DND-41 (cell line): ENCODE measurements around the gene STARD13.
"Not testable (repeated sequence)": the region's sequence is repeated elsewhere in the genome, so short reads cannot be mapped to it uniquely, and the experiment has no call there.

ENCODE experiments used
- ATAC-seq: fragments of 200-7000 bp; cut with Tn5 transposase; 3 replicates; pipeline ENCODE4 v1.9.1; 2021; ENCODE audit warnings: low read depth; ENCODE audit not compliant: insufficient read depth
- DNase-seq: peaks from one replicate; pipeline ENCODE4 v3.0.0-alpha.2; 2020
- H2AFZ ChIP-seq: 2 replicates; pipeline ENCODE4 v1.6.0; 2012; ENCODE audit warnings: low read depth, low read length
- H3K27ac ChIP-seq: 2 replicates; pipeline ENCODE4 v1.5.1; 2012; ENCODE audit warnings: low read length, inconsistent platforms
- H3K27me3 ChIP-seq: fragments of 200-600 bp; sonication (generic); 2 replicates; pipeline ENCODE4 v1.6.0; 2012; ENCODE audit warnings: low read length, mild to moderate bottlenecking, inconsistent platforms; ENCODE audit not compliant: insufficient read depth, poor library complexity
- H3K36me3 ChIP-seq: 2 replicates; pipeline ENCODE4 v1.5.1; 2012; ENCODE audit warnings: low read length, inconsistent platforms; ENCODE audit not compliant: insufficient read depth
- H3K4me1 ChIP-seq: 2 replicates; pipeline ENCODE4 v1.5.1; 2012; ENCODE audit warnings: mild to moderate bottlenecking, low read length; ENCODE audit not compliant: insufficient read depth
- H3K4me2 ChIP-seq: 2 replicates; pipeline ENCODE4 v1.6.0; 2012; ENCODE audit warnings: mild to moderate bottlenecking, moderate library complexity, low read length, inconsistent platforms; ENCODE audit not compliant: insufficient read depth
- H3K4me3 ChIP-seq, 2 experiments: fragments of 200-600 bp in 1 of 2; shearing (Covaris generic) in 1 of 2; 2 replicates each; pipeline ENCODE4 v1.5.1; 2012 to 2016; ENCODE audit warnings: inconsistent platforms in 2 of 2, low read length in 2 of 2, mild to moderate bottlenecking in 2 of 2, low read depth in 1 of 2, moderate library complexity in 1 of 2
- H3K79me2 ChIP-seq: 2 replicates; pipeline ENCODE4 v1.6.0; 2012; ENCODE audit warnings: low read length, inconsistent platforms; ENCODE audit not compliant: insufficient read depth
- H3K9ac ChIP-seq: 2 replicates; pipeline ENCODE4 v1.6.0; 2012; ENCODE audit warnings: low read depth, mild to moderate bottlenecking, inconsistent platforms, low read length, moderate library complexity
- H3K9me3 ChIP-seq: 2 replicates; pipeline ENCODE4 v1.5.1; 2012; ENCODE audit warnings: low read length, moderate library complexity, mild to moderate bottlenecking, inconsistent platforms; ENCODE audit not compliant: insufficient read depth, severe bottlenecking
- H4K20me1 ChIP-seq: 2 replicates; pipeline ENCODE4 v1.6.0; 2012; ENCODE audit warnings: low read length; ENCODE audit not compliant: insufficient read depth
- EZH2 ChIP-seq: IDR thresholded peaks from 3 replicates; pipeline ENCODE4 v1.6.1; 2012; ENCODE audit warnings: borderline replicate concordance, low read depth, mild to moderate bottlenecking, moderate library complexity, low read length, inconsistent platforms; ENCODE audit not compliant: severe bottlenecking
- TF ChIP-seq, protein P1 (sequence below): IDR thresholded peaks from 2 replicates; pipeline ENCODE4 v1.5.1; 2012; ENCODE audit warnings: borderline replicate concordance, low read length, moderate library complexity, mild to moderate bottlenecking; ENCODE audit not compliant: poor library complexity, severe bottlenecking; ENCODE audit errors: extremely low read depth

The STARD13 gene

GRCh38 chr13:33179463-33179862, 106.1 kb downstream of the STARD13 start:
- DNase-seq (no peak), ATAC-seq (no peak)
- no peak for TF ChIP-seq EZH2
- TF ChIP-seq, protein P1, sequence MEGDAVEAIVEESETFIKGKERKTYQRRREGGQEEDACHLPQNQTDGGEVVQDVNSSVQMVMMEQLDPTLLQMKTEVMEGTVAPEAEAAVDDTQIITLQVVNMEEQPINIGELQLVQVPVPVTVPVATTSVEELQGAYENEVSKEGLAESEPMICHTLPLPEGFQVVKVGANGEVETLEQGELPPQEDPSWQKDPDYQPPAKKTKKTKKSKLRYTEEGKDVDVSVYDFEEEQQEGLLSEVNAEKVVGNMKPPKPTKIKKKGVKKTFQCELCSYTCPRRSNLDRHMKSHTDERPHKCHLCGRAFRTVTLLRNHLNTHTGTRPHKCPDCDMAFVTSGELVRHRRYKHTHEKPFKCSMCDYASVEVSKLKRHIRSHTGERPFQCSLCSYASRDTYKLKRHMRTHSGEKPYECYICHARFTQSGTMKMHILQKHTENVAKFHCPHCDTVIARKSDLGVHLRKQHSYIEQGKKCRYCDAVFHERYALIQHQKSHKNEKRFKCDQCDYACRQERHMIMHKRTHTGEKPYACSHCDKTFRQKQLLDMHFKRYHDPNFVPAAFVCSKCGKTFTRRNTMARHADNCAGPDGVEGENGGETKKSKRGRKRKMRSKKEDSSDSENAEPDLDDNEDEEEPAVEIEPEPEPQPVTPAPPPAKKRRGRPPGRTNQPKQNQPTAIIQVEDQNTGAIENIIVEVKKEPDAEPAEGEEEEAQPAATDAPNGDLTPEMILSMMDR: no peak
- no peaks in the 10 kb centered on the region for H3K79me2 ChIP-seq
- H3K27me3 ChIP-seq: peaks cover 4% of the 10 kb centered on the region
- no peaks in the 10 kb centered on the region for H3K36me3 ChIP-seq
- H3K4me3 ChIP-seq: no peak overlapping the region
- no peaks in the 10 kb centered on the region for H3K4me1 ChIP-seq
- H2AFZ ChIP-seq: no peak overlapping the region
- H3K4me2 ChIP-seq: no peak overlapping the region
- no peak overlapping the region for H3K27ac ChIP-seq
- no peaks in the 10 kb centered on the region for H4K20me1 ChIP-seq
- H3K9me3 ChIP-seq: no peaks in the 10 kb centered on the region
- no peak overlapping the region for H3K9ac ChIP-seq

GRCh38 chr13:33178209-33178840, 107.2 kb downstream of the STARD13 start:
- H3K27me3 ChIP-seq: peaks cover 4% of the 10 kb centered on the region

GRCh38 chr13:33177340-33178208, 108.0 kb downstream of the STARD13 start:
- not testable (repeated sequence) for H3K27ac ChIP-seq, H3K4me2 ChIP-seq, H3K4me1 ChIP-seq, ATAC-seq, H3K9me3 ChIP-seq, DNase-seq, H2AFZ ChIP-seq, H3K36me3 ChIP-seq, H3K79me2 ChIP-seq, H3K4me3 ChIP-seq, H3K27me3 ChIP-seq, H4K20me1 ChIP-seq, H3K9ac ChIP-seq

More at GRCh38 chr13:33178209-33178840, 107.2 kb downstream of the STARD13 start:
- DNase-seq (no peak), ATAC-seq (no peak)
- H4K20me1 ChIP-seq: no peaks in the 10 kb centered on the region
- H3K9me3 ChIP-seq: no peaks in the 10 kb centered on the region
- no peak overlapping the region for H3K9ac ChIP-seq
- H3K4me2 ChIP-seq: no peak overlapping the region
- H3K4me1 ChIP-seq: no peaks in the 10 kb centered on the region
- H3K36me3 ChIP-seq: no peaks in the 10 kb centered on the region
- no peak overlapping the region for H2AFZ ChIP-seq
- H3K79me2 ChIP-seq: no peaks in the 10 kb centered on the region
- H3K27ac ChIP-seq: no peak overlapping the region
- TF ChIP-seq, protein P1: no peak
- TF ChIP-seq EZH2: no peak
- no peak overlapping the region for H3K4me3 ChIP-seq

- ATAC-seq: no peak
- no peak for DNase-seq
- no peaks in the 10 kb centered on the region for H3K4me1 ChIP-seq
- no peaks in the 10 kb centered on the region for H3K79me2 ChIP-seq
- H3K36me3 ChIP-seq: no peaks in the 10 kb centered on the region
- no peak overlapping the region for H3K4me2 ChIP-seq
- H3K9ac ChIP-seq: no peak overlapping the region
- no peak overlapping the region for H3K4me3 ChIP-seq
- H3K27ac ChIP-seq: no peak overlapping the region
- H2AFZ ChIP-seq: no peak overlapping the region
- H4K20me1 ChIP-seq: no peaks in the 10 kb centered on the region
- TF ChIP-seq, protein P1: no peak
- TF ChIP-seq EZH2: no peak
- H3K27me3 ChIP-seq: peaks cover 4% of the 10 kb centered on the region
- H3K9me3 ChIP-seq: no peaks in the 10 kb centered on the region
Observed at GRCh38 chr13:33176526-33176925, 109.0 kb downstream of the STARD13 start.
